Measurements from ENCODE around the gene TBC1D30.

DNA sequence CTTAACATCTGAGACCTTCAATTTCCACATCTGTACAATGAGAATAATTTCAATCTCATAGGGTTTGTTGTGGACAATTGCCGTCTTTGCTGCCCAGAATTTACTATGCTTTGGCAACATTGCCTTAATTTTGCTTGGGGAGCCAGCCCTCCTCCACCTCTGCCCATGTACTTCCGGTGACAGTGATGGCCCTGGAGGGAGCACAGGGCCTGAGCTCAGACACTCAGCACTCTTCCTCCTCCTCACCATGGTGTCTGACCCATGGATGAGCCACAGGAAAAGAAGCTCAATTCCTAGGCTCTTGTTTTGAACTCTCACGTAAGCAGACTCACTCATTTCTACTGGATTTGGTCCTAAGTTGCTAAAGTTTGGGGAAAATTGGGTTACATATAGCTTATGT is 58.2 kb downstream of the TBC1D30 start:
- TF ChIP-seq, protein P1, sequence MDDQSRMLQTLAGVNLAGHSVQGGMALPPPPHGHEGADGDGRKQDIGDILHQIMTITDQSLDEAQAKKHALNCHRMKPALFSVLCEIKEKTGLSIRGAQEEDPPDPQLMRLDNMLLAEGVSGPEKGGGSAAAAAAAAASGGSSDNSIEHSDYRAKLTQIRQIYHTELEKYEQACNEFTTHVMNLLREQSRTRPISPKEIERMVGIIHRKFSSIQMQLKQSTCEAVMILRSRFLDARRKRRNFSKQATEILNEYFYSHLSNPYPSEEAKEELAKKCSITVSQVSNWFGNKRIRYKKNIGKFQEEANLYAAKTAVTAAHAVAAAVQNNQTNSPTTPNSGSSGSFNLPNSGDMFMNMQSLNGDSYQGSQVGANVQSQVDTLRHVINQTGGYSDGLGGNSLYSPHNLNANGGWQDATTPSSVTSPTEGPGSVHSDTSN (IDR thresholded peaks at IDR 0.05): no peak
- TF ChIP-seq, protein P2, sequence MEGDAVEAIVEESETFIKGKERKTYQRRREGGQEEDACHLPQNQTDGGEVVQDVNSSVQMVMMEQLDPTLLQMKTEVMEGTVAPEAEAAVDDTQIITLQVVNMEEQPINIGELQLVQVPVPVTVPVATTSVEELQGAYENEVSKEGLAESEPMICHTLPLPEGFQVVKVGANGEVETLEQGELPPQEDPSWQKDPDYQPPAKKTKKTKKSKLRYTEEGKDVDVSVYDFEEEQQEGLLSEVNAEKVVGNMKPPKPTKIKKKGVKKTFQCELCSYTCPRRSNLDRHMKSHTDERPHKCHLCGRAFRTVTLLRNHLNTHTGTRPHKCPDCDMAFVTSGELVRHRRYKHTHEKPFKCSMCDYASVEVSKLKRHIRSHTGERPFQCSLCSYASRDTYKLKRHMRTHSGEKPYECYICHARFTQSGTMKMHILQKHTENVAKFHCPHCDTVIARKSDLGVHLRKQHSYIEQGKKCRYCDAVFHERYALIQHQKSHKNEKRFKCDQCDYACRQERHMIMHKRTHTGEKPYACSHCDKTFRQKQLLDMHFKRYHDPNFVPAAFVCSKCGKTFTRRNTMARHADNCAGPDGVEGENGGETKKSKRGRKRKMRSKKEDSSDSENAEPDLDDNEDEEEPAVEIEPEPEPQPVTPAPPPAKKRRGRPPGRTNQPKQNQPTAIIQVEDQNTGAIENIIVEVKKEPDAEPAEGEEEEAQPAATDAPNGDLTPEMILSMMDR (IDR thresholded peaks at IDR 0.05): no peak
- no peak for TF ChIP-seq EP300 (IDR thresholded peaks at IDR 0.05)
- TF ChIP-seq MAZ (IDR thresholded peaks at IDR 0.05; ENCODE audit: borderline replicate concordance, low read depth, low read length): no peak
- TF ChIP-seq RFX5 (IDR thresholded peaks at IDR 0.05): no peak
- TF ChIP-seq JUN (IDR thresholded peaks at IDR 0.05): no peak
- no peak for TF ChIP-seq CBX8 (IDR thresholded peaks at IDR 0.05)
- TF ChIP-seq, protein P3, sequence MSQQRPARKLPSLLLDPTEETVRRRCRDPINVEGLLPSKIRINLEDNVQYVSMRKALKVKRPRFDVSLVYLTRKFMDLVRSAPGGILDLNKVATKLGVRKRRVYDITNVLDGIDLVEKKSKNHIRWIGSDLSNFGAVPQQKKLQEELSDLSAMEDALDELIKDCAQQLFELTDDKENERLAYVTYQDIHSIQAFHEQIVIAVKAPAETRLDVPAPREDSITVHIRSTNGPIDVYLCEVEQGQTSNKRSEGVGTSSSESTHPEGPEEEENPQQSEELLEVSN (IDR thresholded peaks at IDR 0.05; ENCODE audit: borderline replicate concordance, low read depth): no peak

All from A549 (cell line).